Non-pigmented ciliary epithelial cell (primary cell): ENCODE measurements around the gene MYO1H.
A peak's percentile ranks its signal among the peaks of the same experiment; 100 is the strongest.
"Not testable (repeated sequence)": the region's sequence is repeated elsewhere in the genome, so short reads cannot be mapped to it uniquely, and the experiment has no call there.

ENCODE experiments used
- DNase-seq: peaks from one replicate; pipeline ENCODE4 v3.0.0-alpha.2; 2010; ENCODE audit warnings: low read depth

MYO1H gene

GRCh38 chr12:109421355-109422087 lies 73.8 kb downstream of the MYO1H start:
- no peak for DNase-seq

GRCh38 chr12:109422251-109422650 lies 74.6 kb downstream of the MYO1H start:
- DNase-seq: no peak

GRCh38 chr12:109423392-109423791 lies 75.7 kb downstream of the MYO1H start:
- DNase-seq: no peak

- DNase-seq: peak; percentile 43
Measured at GRCh38 chr12:109428037-109428629, 80.4 kb downstream of the MYO1H start.

GRCh38 chr12:109428804-109429203 lies 81.1 kb downstream of the MYO1H start:
- DNase-seq: not testable (repeated sequence)

GRCh38 chr12:109430244-109430643 lies 82.5 kb downstream of the MYO1H start:
- DNase-seq: no peak

- no peak for DNase-seq
Measured at GRCh38 chr12:109432431-109432830, 84.7 kb downstream of the MYO1H start.

- DNase-seq: peak; percentile 52
Measured at GRCh38 chr12:109432842-109433304, 85.2 kb downstream of the MYO1H start.

GRCh38 chr12:109433618-109434017 lies 85.9 kb downstream of the MYO1H start:
- no peak for DNase-seq

GRCh38 chr12:109434582-109434981 lies 86.9 kb downstream of the MYO1H start:
- no peak for DNase-seq

- DNase-seq: no peak
Measured at GRCh38 chr12:109435428-109436187, 87.9 kb downstream of the MYO1H start.

- no peak for DNase-seq
Measured at GRCh38 chr12:109436188-109436560, 88.5 kb downstream of the MYO1H start.

- DNase-seq: no peak
Measured at GRCh38 chr12:109439181-109439580, 91.5 kb downstream of the MYO1H start.

- DNase-seq: not testable (repeated sequence)
Measured at GRCh38 chr12:109439951-109440350, 92.3 kb downstream of the MYO1H start.

GRCh38 chr12:109440851-109441490 lies 93.3 kb downstream of the MYO1H start:
- DNase-seq: no peak

GRCh38 chr12:109443794-109444193 lies 96.1 kb downstream of the MYO1H start:
- DNase-seq: no peak

GRCh38 chr12:109444259-109444658 lies 96.6 kb downstream of the MYO1H start:
- no peak for DNase-seq

GRCh38 chr12:109445191-109445609 lies 97.5 kb downstream of the MYO1H start:
- DNase-seq: no peak

GRCh38 chr12:109446869-109447268 lies 99.2 kb downstream of the MYO1H start:
- no peak for DNase-seq

- no peak for DNase-seq
Measured at GRCh38 chr12:109447482-109447881, 99.8 kb downstream of the MYO1H start.

GRCh38 chr12:109448272-109448671 lies 100.6 kb downstream of the MYO1H start:
- DNase-seq: no peak

GRCh38 chr12:109448707-109449390 lies 101.1 kb downstream of the MYO1H start:
- no peak for DNase-seq
